GM19240 (cell line): ENCODE data around the gene DCP2.

Experiments used
- DNase-seq: peaks from one replicate; pipeline ENCODE4 v3.0.0; 2011; ENCODE audit warnings: low spot score; ENCODE audit not compliant: insufficient read length

DCP2 gene

DNA sequence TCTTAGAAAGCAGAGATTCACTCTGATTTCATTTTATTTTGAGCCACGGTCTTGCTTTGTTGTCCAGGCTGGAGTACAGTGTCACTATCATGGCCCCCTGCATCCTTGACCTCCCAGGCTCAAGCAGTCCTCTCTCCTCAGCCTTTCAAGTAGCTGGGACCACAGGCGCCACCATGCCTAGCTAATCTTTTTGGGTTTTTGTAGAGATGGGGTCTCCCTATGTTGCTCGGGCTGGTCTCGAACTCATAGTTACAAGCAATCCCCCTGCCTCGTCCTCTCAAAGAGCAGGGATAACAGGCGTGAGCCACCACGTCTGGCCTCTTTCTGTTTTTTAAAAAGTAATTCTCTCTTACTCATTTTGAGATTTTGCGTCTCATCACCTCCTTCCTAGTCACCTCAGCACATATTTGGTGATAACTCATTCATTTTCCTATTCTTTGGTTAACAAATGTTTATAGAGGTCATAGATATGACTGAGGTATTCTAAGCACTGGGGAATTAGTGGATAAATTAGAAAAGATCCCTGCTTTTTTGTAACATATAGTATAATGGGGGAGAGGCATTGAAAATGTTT lies 10.8 kb upstream of the DCP2 start:
- no peak for DNase-seq

DNA sequence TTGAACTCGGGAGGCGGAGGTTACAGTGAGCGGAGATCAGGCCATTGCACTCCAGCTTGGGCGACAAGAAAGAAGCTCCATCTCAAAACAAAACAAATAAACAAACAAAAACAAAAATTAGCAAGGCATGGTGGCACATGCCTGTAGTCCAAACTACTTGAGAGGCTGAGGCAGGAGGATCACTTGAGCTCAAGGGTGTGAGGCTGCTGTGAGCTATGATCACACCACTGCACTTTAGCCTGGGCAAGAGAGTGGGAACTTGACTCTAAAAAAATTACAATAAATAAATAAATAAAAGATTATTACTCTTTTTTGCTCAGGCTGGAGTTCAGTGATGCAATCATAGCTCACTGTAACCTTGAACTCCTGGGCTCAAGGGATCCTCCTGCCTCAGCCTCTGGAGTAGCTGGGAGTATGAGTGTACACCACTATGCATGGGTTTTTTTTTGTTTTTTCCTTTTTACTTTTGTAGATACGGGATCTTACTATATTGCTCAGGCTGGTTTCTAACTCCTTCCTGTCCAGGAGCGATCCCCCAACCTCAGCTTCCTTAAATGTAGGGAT lies 9.0 kb upstream of the DCP2 start:
- DNase-seq, result no peak

GRCh38 chr5:112968411-112969106 lies 8.0 kb upstream of the DCP2 start:
- no peak for DNase-seq

- no peak for DNase-seq
These were observed 5.3 kb upstream of the DCP2 start for GRCh38 chr5:112971276-112971675.

DNA sequence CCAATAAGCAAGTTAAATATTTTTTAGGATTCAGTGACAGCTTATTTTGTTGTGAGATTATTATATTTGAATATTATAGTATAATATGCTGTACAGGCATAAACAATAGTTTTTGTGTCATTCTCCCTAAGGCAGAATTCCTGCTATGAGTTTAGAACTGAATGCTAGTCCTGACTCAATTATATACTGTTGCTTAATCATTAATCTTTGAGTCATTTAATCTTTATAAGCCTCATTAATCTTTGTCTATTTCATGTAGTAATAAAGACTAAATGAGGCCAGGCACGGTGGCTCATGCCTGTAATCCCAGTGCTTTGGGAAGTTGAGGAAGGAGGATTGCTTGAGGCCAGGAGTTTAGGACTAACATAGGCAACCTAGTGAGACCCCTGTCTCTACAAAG lies 3.6 kb upstream of the DCP2 start:
- DNase-seq, result no peak

GRCh38 chr5:112973904-112974303 lies 2.7 kb upstream of the DCP2 start:
- no peak for DNase-seq

DNA sequence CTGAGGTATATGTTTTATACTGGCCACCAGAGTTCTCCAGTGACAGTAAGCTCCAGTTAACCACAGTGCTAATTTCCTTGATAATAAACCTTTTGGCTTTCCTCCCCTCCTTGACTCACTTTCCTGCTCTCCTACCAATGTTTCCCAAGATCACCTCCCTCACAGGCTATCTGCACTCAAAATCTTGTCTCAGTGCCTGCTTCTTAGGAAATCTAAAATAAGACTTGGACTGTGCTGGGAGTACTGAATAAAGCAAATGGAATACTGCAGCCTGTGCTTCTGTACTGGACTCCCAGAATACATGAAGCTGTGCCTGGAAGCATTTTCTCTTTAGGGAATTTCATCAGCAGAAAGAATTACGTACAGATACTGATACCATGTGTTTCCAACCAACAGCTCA lies 1.7 kb upstream of the DCP2 start:
- DNase-seq, result no peak

DNA sequence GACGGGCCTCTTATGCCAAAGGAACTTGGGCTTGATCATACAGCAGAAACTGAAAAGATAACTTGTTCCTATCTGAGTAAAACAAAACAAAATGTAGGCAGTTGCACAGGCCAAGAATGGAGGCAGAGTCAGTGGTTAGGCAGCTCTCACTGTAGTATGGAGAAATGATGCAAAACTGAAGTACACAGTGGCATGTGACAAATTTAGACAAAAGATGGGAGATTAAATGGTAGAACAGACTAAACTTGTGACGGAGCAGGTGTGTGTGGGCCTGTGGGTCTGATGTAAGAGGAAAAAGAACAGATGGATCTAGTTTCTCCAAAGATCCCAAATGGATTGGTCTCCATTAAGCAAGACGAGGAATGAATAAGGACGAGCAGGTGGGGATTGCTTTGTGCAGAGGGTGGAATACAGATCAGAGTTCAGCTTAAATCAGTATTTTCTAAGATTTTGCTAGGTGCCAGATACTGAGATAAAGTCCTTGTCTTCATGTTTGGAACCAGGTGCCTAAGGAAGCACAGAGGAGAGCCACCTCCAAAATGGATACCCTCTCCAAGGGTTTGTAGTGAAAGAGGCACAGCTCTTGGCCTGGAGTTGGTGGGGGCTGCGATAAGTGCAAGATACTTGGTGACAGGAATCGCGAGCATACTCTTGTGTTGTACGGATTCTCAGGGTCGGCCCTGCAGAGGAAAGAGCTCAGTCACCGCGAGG lies 722 bp upstream of the DCP2 start:
- DNase-seq, result no peak

- DNase-seq, result no peak
These were observed 853 bp downstream of the DCP2 start for GRCh38 chr5:112977440-112977861.

DNA sequence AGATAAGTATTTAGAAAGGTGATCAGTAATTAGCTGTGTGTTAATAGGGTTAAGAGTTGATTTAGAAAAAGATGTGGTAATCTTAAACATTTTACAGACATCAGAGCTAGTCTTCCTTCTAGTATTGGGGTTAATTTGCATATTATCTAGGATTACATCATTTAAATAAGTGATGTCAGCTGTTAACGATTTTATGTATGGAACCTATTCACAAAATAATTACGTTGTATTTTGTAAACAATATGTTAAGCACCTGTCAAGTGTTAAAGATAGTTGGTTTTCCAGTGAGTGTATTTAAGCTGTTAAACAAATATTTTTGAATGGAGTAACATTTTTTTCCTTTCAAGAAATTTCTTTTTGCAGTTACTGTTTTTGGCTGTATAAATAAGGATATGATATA lies 2.2 kb downstream of the DCP2 start:
- no peak for DNase-seq

DNA sequence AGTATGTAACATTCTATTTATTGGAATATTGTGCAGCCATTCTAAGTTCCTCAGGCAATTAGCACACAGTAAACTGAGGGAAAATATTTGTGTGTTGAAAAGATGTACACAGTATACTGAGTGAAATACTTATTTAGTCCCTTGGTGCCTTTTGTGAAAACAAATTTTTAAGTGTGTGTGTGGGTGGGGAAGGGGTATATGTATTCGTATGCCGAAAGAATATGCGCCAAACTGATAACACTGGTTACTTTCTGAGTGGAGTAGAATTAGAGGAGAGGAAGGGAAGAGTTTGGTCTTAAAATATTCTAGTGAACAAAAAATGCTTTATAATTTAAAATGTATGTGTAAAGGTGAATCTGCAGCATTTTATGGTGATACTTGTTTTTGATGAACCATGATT lies 3.1 kb downstream of the DCP2 start:
- DNase-seq, result no peak

- DNase-seq, result no peak
These were observed 6.8 kb downstream of the DCP2 start for GRCh38 chr5:112983363-112983762.

- DNase-seq, result no peak
These were observed 9.6 kb downstream of the DCP2 start for GRCh38 chr5:112986224-112986623.

- peak; percentile 3 for DNase-seq
These were observed 19.4 kb downstream of the DCP2 start for GRCh38 chr5:112995764-112996618.

- no peak for DNase-seq
These were observed 20.3 kb downstream of the DCP2 start for GRCh38 chr5:112996830-112997374.

DNA sequence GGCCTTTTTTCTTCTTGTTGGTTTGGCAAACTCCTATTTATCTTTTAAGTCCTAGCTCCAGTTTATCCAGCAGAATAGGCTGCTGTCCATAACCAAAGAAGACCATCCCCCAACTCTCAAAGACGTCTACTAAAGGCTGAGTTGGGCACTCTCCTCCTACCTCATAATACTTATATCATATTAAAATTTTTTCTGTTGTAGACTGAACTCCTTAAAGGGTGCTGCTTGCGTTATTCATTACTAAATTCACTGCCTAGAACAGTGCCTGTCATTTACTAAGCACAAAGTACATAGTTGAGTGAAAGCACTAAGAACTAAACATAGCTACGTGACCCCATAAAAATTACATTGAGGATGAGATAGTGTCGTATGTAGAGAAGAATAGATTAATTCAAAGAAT lies 21.7 kb downstream of the DCP2 start:
- no peak for DNase-seq

- no peak for DNase-seq
These were observed 23.9 kb downstream of the DCP2 start for GRCh38 chr5:113000466-113000865.

DNA sequence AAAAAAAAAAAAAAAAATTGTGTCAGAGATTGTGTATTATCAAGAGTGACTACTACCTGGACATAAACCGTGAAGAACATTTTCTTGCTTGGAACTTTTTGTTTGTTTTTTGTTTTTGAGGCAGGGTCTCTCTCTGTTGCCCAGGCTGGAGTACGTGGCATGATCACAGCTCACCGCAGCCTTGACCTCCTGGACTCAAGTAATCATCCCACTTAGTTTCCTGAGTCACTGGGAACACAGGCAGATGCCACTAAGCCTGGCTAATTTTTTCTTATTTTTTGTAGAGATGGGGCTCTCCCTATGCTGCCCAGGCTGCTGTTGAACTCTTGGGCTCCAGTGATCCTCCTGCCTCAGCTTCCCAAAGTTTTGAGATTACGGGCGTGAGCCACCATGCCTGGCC lies 25.8 kb downstream of the DCP2 start:
- no peak for DNase-seq

DNA sequence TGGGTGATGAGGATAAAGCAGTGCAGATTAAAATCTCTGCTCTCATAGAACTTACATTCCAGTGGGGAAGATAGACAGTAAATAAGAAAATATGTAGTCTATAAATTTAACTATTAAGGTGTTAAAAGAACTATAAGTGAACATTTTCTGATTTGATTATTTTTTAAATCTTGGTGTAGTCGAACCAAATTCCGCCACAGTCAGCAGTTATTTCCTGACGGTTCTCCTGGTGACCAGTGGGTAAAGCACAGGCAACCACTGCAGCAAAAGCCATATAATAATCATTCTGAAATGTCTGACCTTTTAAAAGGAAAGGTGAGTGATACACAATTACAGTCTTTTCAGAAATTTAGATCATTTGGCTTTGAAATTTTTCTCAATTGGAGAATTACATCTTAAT lies 27.2 kb downstream of the DCP2 start:
- DNase-seq, result no peak

- no peak for DNase-seq
These were observed 28.9 kb downstream of the DCP2 start for GRCh38 chr5:113005454-113005853.

DNA sequence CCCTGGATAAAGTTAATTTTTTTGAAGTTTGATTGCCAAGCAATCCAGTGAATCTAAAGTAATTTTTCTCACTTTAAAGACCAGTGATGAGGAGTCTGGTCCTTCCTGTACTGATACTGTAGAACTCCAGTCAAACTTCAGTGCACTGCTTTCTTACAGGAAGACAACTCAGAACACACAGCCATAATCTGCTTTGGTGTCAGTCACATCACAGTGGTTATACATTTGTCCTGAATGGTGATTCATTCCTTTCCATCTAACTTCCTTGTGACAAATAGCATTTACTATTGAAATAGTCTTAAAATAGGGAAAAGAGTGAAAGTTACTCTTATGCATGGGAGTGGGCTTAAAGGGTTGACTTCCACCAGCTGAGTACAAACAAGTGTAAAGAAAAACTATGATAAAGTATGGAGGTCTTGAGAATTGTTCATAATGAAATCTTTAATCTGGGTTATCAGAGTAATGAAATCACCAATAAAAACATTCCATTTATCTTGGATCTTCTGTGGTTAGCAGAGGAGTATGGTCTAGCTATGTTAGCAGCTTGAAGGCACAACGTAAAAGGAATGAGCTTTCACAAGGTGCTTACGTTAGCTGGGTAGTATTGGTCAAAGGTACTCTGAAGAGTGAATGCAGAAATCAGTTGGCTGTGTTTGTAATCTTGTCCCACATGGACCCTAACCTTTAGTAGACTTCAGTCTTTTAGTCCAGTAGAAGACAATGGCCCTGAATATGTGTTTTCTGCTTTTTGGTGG lies 41.5 kb downstream of the DCP2 start:
- DNase-seq, result no peak
